Tibial nerve (tissue), 4 donors: ENCODE measurements around the gene TEX22.

ENCODE experiments used
- EP300 ChIP-seq, 2 donors: sonication (generic); formaldehyde crosslinking; IDR thresholded peaks; one replicate each; pipeline ENCODE4 v1.6.1; 2017; ENCODE audit warnings: antibody characterized with exemption in 2 of 2, mild to moderate bottlenecking in 1 of 2
- POLR2A ChIP-seq, 2 donors: fragments of 450-650 bp; IDR thresholded peaks; one replicate each; pipeline ENCODE4 v1.6.1; 2017; ENCODE audit warnings: antibody characterized with exemption in 2 of 2, mild to moderate bottlenecking in 2 of 2, moderate library complexity in 2 of 2
- TF ChIP-seq, protein P1 (sequence below), 5 experiments: fragments of 200-600 bp in 3 of 5; fragments of 450-650 bp in 2 of 5; sonication (generic) in 3 of 5; IDR thresholded peaks; one replicate each; pipeline ENCODE4 v1.5.1; 2016 to 2019; ENCODE audit warnings: antibody characterized with exemption in 5 of 5, mild to moderate bottlenecking in 3 of 5, moderate library complexity in 2 of 5

DNA sequence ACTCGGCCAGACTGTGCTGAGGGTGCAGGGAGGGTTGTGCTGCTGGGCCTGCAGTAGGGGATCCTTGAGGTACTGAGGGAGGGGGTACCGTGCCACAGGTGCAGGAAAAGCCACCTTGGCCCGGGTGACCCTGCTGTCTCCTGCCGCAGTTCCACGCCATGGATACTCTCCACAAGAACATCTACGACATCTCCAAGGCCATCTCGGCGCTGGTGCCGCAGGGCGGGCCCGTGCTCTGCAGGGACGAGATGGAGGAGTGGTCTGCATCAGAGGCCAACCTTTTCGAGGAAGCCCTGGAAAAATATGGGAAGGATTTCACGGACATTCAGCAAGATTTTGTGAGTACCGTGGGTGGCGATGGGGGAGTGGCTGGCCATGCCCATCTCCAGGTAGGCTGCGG is 62.3 kb downstream of the TEX22 start:
- TF ChIP-seq, protein P1, sequence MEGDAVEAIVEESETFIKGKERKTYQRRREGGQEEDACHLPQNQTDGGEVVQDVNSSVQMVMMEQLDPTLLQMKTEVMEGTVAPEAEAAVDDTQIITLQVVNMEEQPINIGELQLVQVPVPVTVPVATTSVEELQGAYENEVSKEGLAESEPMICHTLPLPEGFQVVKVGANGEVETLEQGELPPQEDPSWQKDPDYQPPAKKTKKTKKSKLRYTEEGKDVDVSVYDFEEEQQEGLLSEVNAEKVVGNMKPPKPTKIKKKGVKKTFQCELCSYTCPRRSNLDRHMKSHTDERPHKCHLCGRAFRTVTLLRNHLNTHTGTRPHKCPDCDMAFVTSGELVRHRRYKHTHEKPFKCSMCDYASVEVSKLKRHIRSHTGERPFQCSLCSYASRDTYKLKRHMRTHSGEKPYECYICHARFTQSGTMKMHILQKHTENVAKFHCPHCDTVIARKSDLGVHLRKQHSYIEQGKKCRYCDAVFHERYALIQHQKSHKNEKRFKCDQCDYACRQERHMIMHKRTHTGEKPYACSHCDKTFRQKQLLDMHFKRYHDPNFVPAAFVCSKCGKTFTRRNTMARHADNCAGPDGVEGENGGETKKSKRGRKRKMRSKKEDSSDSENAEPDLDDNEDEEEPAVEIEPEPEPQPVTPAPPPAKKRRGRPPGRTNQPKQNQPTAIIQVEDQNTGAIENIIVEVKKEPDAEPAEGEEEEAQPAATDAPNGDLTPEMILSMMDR (IDR thresholded peaks at IDR 0.05): no peak
- TF ChIP-seq POLR2A (IDR thresholded peaks at IDR 0.05): no peak
- TF ChIP-seq EP300 (IDR thresholded peaks at IDR 0.05): no peak
